Measurements from ENCODE around the gene MCOLN1. TPM values are rescaled to one million over a fixed set of nuclear protein-coding genes. Genes with fewer than 3 reads are reported as not detected.
A peak's percentile ranks its signal among the peaks of the same experiment; 100 is the strongest.

Gene MCOLN1
- total RNA-seq, 1 donor = 8.6 TPM

GRCh38 chr19:7529246-7529600 is 6.8 kb downstream of the MCOLN1 start:
- TF ChIP-seq CTCF (IDR thresholded peaks at IDR 0.05; ENCODE audit: insufficient read depth, low read depth, low read length) = no peak
- H3K4me3 ChIP-seq (ENCODE audit: low read depth, low read length) = no peak overlapping the region
- no peak for DNase-seq (ENCODE audit: low read depth)

GRCh38 chr19:7529610-7530490 is 7.4 kb downstream of the MCOLN1 start:
- no peak for TF ChIP-seq CTCF (IDR thresholded peaks at IDR 0.05; ENCODE audit: insufficient read depth, low read depth, low read length)
- no peak for DNase-seq (ENCODE audit: low read depth)

GRCh38 chr19:7533281-7533885 is 11.0 kb downstream of the MCOLN1 start:
- DNase-seq (ENCODE audit: low read depth) = peak; percentile 55
- peak overlapping the region; percentile 97 for H3K4me3 ChIP-seq (ENCODE audit: low read depth, low read length)
- no peak for TF ChIP-seq CTCF (IDR thresholded peaks at IDR 0.05; ENCODE audit: insufficient read depth, low read depth, low read length)

More at GRCh38 chr19:7529610-7530490, 7.4 kb downstream of the MCOLN1 start:
- no peak overlapping the region for H3K4me3 ChIP-seq (ENCODE audit: low read depth, low read length)

- peak; percentile 89 for DNase-seq (ENCODE audit: low read depth)
- TF ChIP-seq CTCF (IDR thresholded peaks at IDR 0.05; ENCODE audit: insufficient read depth, low read depth, low read length) = no peak
Measured at GRCh38 chr19:7533925-7534480, 11.6 kb downstream of the MCOLN1 start.

GRCh38 chr19:7534531-7535046 is 12.2 kb downstream of the MCOLN1 start:
- TF ChIP-seq CTCF (IDR thresholded peaks at IDR 0.05; ENCODE audit: insufficient read depth, low read depth, low read length) = peak; percentile 40
- peak; percentile 97 for DNase-seq (ENCODE audit: low read depth)
- H3K4me3 ChIP-seq (ENCODE audit: low read depth, low read length) = peak overlapping the region; percentile 97

More at GRCh38 chr19:7533925-7534480, 11.6 kb downstream of the MCOLN1 start:
- H3K4me3 ChIP-seq (ENCODE audit: low read depth, low read length) = peak overlapping the region; percentile 97

GRCh38 chr19:7535047-7535997 is 12.9 kb downstream of the MCOLN1 start, which contains the start of gene PNPLA6:
Gene PNPLA6, plus strand, starts transcription at chr19:7535717. Its CDS starts 72 bp downstream, at chr19:7535789.
- H3K4me3 ChIP-seq (ENCODE audit: low read depth, low read length) = peak within 1 kb of the TSS; percentile 97
- TF ChIP-seq CTCF (IDR thresholded peaks at IDR 0.05; ENCODE audit: insufficient read depth, low read depth, low read length) = no peak
- peak; percentile 93 for DNase-seq (ENCODE audit: low read depth)
